CD4-positive, alpha-beta T cell treated with Interleukin-6 for 4 hours (primary cell): ENCODE data around the gene TLNRD1.

Experiments used
- DNase-seq: peaks from one replicate; pipeline ENCODE4 v3.0.0-alpha.2; 2020; ENCODE audit warnings: mixed read lengths

The TLNRD1 gene

DNA sequence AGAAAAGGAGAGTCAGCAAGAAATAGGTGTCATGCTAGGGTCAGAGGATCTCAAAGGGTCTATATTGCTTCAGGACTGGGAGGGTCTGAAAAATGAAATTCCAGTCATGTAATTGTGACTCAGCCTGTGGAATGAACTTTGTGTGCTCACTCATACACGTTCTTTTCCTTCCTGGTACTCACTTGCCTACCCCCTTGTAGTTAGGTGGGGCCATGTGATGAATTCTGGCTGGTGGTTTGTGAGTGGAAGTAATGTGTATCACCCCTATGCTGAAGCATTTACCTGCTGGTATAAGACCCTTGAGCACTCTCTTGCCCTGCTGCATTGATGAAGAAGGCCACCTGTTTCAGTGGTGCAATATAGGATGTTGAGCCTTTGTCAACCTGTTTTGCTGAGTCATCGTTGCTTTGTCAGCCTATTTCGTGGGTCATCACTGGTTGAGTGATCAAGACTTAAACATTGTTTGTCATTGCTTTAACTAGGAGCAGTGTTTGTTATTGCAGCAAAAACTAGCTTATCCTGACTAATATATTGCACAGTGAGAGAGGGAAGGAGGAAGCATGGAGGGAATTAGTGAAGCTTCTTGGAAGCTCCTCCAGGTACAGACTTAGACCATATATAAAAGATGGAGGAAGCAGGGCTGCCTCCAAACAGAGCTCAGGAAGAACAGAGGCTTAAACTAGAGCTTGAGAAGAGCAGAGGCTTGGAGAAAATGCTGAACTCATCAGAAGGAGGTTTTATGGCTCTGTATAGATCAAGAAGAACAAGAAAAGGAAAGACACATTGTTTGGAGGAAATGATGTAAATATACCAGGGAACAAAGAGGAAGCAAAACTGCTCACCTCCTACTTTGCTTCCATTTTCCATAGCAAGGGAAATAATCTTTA lies 28.9 kb downstream of the TLNRD1 start:
- no peak for DNase-seq

DNA sequence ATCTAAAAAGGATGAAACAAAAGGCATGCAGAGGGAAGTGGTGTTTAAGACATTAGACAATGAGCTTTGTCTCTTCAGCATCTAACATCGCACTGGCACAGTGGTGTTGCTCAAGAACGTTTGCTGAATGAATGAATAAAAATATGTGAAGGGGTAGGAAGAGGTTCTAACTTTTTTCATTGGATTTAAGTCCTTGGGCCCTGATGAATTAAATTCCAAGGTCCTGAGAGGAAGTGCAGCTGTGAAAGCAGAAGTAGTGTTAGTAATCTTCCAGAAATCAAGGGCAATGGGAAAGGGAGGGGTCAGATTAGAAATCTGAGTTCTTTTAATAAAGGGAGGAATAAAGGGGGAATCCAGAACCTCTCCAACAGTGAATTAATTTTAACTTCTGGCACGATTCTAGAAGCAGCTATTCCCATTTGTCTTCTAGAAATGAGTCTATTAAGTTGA lies 29.6 kb downstream of the TLNRD1 start:
- DNase-seq, result no peak

DNA sequence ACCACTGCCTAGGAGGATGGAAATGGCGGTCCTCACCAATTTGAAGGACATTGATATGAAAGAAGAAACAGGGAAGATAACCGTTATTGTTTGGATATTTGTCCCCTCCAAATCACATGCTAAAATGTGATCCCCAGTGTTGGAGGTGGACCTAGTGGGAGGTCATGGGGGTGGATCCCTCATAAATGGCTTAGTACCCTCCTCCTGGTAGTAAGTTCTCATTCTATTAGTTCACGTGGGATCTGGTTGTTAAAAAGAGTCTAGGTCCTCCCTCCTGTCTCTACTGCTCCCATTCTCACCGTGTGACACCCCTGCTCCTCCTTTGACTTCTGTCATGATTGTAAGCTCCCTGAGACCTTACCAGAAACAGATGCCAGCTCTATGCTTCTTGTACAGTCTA lies 30.5 kb downstream of the TLNRD1 start:
- no peak for DNase-seq

DNA sequence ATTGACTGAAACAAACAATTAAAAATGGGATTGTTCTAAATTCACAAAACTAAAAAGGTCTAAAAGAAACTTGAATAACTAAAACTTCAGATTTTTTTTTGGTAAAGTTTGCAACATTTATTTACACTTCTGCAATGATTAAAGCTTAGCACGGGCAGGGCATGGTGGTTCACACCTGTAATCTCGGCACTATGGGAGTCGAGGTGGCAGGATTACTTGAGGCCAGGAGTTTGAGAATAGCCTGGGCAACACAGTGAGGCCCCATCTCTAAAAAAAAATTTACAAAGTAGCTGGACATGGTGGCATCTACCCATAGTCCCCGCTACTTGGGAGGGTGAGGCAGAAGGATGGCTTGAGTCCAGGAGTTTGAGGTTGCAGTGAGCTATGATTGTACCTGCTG lies 31.6 kb downstream of the TLNRD1 start:
- no peak for DNase-seq

DNA sequence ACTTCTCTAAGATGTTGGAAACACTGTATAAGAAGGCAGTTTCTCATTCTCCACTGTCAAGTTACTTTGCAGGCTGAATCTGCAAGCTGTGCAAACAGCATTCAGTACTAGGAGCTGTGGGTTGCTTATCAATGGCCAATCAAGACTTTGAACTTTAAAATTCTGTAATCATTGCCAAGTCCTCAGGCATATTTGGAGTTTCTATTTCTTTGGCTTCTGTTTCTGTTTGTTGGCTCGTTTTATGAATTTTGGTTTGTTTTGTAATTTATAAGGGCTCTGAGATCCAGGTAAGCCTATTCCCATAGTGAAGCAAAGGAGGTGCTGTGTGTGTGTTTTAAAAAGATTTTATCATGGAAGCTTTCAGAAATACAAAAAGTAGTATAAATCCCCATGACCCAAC lies 32.1 kb downstream of the TLNRD1 start:
- DNase-seq, result no peak

DNA sequence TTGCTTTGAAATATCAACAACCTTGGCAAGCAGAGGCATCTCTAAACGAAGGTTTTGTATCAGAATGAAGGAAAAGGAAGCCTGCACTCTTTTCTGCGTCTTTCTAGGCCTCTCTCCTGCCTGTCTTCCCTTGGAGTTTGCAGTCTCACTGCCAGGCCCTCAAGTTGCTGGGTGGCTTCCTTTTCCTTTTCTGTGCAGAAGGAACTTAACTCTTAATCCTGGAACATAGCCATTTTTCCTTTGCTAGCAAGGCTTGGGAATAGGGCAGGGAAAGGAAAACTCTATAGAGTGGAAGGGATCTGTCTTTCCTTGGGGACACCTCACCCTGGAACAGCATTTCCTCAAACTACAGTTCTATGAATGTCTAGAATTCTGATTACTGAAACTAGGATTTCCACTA lies 32.8 kb downstream of the TLNRD1 start:
- no peak for DNase-seq

DNA sequence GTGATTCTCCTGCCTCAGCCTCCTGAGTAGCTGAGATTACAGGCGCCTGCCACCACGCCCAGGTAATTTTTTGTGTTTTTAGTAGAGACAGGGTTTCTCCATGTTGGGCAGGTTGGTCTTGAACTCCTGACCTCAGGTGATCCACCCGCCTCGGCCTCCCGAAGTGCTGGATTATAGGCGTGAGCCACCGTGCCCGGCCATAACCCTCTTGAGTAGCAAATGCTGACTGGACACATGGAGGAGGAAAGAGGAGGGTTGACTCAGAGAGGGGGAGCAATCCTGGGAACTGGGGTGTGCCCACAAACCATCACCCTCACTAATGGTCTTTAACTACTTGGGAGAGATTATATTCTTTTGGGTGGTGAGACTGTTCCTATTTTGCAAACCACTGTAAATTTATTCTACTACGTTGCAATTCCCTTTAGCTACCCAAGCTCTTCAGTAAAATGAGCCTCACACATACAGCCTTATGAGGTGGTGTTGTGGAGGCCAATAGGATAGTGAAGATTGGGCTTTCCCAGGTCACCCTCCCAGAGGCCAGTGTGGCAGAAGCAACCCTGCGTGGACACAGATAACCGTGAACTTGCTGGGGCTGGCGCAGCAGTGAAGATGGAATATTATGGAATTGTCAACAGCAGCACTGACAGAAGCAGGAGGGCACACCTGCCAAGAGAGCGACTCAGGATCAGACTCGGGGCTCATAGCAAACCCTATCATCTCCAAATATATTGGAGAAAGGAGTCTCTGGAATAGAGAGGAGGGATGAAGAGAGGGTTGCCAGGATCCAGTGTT lies 37.4 kb downstream of the TLNRD1 start:
- DNase-seq, result no peak

DNA sequence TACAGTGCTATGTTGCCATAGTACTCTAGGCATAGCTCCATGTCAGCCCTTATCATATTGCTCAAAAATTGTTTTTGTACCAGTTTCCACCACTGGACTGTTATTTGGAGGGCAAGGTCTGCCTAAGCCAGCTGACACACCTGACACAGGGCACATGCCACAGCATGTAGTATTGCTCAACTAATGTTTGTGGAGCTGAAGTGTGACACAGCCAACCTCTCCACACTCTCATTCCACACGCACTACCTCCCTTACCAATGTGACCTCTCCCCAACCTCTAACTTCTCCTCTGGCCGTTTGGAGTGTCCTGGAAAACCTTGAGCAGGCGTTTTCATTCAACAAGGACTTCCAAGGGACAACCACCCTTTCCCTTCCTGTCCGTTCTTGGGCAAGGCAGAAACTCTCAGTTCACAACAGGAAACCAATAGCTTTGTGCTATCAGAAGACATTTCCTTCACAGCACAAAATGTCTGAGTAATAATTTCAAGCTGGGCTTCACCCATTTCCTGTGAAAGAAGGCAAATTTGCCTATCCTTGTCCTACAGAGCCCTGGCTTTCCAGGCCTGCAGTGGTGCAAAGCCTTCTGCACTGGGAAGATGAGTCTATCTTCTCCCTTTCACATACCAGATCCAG lies 38.4 kb downstream of the TLNRD1 start:
- no peak for DNase-seq

DNA sequence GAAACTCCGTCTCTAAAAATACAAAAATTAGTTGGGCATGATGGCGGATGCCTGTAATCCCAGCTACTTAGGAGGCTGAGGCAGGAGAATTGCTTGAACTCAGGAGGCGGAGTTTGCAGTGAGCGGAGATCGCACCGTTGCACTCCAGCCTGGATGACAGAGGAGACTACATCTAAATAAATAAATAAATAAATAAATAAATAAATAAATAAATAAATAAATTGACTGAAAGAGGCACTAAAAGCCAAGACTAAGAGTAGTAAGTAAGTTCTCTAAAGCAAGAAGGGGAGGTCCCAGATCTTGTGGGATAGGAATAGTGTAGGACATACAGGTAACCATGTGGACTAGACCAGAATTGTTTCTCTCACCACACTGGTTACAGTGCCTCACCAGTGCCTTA lies 40.0 kb downstream of the TLNRD1 start:
- DNase-seq, result no peak

DNA sequence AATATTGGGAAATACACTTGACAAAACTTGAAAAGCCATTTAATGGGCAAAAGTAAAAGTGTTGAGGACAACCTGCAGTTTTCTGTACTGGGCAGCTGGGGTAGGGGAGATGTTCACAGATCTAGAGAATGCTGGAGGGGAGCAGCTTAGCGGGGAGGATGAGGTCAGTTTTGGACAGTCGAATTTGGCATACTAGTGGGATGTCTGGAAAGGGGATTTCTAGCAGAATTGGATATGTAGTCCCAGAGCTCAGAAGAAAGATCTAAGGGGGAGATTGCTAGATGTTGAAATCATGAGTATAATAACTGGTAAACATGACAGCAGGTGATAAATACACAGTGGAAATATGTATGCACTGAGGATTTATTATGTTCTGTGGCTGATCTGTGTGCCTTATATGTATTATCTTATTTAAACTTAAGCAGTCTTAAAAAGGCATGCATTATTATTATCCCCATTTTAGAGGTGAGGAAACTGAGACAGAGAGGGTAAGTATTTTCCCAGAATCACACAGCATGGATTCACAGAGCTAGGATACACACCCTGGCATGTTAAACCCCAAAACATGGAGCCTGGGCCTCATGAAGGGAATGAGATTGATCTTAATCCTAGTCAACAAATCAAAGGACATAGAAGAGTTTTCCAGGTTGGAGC lies 42.7 kb downstream of the TLNRD1 start:
- no peak for DNase-seq

DNA sequence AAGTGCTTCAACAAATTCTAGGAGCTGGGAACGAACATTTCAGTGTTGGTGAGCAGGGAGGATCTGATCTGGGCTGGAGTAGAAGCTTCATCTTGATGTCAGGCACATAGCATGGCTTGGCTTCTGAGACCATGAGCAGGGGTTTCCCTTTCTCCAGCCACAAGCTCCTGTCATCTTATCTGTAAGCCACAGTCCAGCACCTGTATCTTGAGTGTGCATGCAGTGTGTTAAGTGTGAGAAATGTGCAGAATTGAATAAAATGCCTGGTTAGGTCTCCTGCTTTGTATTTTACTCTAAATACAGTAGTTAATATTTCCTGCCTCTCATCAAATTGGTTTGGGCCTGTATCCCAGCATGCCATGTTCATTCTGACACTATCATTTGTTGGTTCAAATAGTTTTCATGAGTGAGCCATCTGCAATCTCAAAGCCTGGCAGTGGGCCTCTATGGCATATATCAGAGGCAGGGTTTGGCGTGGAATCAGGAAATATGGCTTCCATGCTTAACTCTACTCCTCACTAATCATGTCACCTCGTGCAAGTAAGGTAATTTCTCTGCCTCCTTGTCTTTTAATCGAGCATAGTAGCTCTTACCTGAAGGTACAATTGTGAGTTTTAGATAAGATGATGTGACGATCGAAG lies 43.3 kb downstream of the TLNRD1 start:
- DNase-seq, result no peak

DNA sequence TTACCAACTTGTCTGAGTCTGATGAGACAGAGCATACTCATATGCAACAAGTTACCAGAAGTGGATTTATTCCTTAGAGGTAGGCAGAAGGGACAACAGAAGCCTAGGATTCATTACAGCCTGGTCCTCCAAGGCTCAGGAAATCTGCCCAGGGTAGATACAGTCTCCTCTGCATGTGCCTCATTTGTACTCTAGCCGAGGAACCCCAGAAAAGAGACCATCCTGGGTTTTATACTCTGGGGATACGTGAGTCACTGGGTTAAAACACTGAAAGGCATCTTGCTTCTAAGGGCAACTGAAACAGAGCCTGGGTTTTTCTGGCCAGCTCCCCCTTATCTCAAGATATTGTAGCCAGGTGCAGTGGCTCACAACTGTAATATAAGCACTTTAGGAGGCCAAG lies 45.6 kb downstream of the TLNRD1 start:
- no peak for DNase-seq

DNA sequence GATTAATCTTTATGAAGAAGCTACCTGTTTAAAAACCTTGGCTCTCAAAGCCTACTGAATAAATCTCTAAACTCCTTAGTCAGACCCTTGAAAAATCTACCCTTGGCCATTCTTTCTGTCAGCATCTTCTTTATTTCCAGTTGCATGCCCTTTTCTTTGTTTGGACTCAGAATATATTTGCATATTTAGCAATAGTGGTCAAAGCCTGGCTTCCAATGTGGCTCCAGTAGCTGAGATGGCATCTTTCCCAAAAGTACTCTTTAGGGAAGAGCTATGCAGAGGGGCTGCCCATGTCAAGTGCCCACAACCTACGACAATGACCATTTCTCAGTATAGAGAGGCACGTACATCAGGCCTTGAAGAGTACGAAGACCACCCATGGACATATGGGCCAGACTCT lies 47.2 kb downstream of the TLNRD1 start:
- no peak for DNase-seq

DNA sequence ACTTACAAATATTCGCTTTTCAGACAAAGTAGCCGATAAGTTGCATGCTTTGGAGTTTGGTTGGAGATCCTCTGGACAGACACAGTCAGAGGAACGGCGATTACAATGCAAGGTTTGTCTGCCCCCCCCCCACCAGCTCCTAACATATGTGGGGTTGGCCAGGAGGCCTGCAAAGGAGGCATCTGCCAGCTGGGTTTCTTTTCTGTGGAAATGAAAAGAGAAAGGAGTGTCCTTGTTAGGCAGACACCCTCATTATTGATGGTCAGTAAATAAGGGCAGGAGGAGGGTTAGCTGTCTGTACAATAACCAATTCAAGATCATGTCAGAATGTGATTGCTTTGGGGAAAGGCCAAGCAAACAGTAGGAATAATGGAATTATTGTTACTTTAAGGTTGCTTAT lies 49.1 kb downstream of the TLNRD1 start:
- DNase-seq, result no peak

DNA sequence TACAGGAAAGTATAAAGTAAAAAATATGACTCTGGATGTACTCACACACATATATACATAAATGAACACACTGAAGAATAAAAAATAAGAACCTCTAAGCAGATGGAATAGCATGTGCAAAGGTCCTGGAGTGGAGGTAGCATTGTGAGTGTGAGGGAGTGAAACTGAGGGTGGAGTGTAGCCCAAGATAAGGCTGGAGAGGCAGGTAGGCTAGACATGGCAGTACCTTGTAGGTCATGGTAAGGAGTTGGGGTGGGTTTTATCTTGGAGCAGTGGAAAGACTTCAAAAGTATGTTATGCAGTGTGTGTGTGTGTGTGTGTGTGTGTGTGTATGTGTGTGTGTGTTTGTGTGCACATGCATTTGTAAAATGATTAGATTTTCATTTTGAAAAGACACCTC lies 49.5 kb downstream of the TLNRD1 start:
- DNase-seq, result no peak

DNA sequence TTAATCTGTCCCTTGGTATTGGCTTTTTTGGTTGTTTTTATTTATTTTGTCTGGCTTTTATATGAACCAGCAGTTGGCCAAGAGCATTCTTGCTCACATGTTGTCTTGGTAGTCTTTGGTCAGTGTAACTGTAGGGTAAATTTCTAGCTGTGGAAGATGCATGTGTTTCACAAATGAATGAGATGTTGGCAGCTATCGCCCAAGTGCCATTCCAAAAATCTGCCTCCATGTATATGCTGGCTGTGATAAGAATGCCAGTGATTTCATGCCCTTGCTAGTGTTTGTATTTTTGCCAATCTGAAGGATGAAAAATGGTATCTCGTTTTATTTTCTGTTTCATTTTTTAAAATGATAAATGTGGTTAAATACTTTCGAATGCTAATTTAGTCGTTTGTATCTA lies 50.1 kb downstream of the TLNRD1 start:
- DNase-seq, result no peak

DNA sequence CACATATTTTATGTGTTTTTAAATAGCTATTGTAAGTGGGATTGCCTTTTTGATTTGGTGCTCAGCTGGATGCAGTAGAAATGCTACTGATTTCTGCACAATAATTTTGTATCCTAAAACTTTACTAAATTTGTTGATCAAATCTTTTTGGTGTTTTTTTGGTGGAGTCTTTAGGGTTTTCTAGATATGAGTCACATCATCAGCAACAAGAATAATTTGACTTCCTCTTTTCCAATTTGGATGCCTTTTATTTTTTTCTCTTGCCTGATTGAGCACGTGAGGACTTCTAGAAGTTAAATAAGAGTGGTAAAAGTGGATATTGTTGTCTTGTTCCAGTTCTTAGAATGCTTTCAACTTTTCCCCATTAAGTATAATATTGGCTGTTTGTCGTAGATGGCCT lies 51.3 kb downstream of the TLNRD1 start:
- no peak for DNase-seq

DNA sequence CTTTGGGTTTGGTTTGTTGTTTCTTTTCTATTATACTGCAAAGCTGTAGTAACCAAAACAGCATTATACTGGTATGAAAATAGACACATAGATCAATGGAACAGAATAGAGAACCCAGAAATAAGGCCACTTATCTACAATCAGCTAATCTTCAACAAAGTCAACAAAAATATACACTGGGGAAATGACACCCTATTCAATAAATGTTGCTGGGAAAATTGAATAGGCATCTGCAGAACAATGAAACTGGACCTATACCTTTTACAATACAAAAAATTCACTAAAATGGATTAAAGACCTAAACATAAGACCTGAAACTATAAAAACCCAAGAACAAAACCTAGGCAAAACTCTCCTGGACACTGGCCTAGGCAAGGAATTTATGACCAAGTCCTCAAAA lies 52.9 kb downstream of the TLNRD1 start:
- DNase-seq, result no peak

DNA sequence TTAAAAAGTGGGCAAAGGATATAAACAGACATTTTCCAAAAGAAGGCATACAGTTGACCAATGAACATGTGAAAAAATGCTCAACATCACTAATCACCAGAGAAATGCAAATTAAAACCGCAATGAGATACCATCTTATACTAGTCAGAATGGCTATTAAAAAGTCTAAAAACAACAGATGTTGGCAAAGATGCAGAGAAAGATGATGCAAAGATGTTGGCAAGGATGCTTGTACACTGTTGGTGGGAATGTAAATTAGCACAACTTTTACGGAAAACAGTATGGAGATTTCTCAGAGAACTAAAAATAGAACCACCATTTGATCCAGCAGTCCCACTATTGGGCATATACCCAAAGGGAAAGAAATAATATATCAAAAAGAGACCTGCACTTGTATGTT lies 53.5 kb downstream of the TLNRD1 start:
- DNase-seq, result no peak
